ENCODE measurements around the gene IGF2. TPM values are rescaled to one million over a fixed set of nuclear protein-coding genes. Genes with fewer than 3 reads are reported as not detected.

Gene IGF2
- total RNA-seq, 1 donor from 2014 or later = 110 TPM

DNA sequence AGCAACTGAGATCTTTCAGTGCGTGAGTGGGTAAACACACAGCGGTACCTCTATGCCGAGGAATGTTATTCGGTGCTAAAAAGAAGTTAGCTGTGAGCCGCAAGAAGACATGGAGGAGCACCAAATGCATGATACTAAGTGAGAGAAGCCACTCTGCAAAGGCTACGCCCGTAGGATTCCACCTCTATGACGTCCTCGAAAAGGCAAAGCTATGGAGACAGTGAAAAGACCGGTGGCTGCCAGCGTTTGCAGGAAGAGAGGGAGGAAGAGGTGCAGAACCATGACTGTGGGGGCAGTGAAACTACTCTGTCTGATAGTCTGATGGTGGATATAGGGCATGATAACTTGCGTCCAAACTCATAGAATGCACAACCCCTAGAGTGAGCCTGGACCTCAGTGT, 28.7 kb downstream of the IGF2 start:
- Mint-ChIP-seq H3K27me3 (ENCODE audit: low read depth) (peaks cover 2% of the 10 kb centered on the region), H3K4me3 (ENCODE audit: unreplicated experiment) (no peak overlapping the region), H3K9me3 (ENCODE audit: low read depth) (no peaks in the 10 kb centered on the region), H3K27ac (ENCODE audit: unreplicated experiment) (no peak overlapping the region), H3K36me3 (ENCODE audit: low read depth) (no peaks in the 10 kb centered on the region), H3K4me1 (ENCODE audit: low read depth) (peaks cover 5% of the 10 kb centered on the region)
- TF ChIP-seq, protein P1, sequence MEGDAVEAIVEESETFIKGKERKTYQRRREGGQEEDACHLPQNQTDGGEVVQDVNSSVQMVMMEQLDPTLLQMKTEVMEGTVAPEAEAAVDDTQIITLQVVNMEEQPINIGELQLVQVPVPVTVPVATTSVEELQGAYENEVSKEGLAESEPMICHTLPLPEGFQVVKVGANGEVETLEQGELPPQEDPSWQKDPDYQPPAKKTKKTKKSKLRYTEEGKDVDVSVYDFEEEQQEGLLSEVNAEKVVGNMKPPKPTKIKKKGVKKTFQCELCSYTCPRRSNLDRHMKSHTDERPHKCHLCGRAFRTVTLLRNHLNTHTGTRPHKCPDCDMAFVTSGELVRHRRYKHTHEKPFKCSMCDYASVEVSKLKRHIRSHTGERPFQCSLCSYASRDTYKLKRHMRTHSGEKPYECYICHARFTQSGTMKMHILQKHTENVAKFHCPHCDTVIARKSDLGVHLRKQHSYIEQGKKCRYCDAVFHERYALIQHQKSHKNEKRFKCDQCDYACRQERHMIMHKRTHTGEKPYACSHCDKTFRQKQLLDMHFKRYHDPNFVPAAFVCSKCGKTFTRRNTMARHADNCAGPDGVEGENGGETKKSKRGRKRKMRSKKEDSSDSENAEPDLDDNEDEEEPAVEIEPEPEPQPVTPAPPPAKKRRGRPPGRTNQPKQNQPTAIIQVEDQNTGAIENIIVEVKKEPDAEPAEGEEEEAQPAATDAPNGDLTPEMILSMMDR (IDR thresholded peaks at IDR 0.05) = no peak
- no peak for DNase-seq (ENCODE audit: low spot score)

DNA sequence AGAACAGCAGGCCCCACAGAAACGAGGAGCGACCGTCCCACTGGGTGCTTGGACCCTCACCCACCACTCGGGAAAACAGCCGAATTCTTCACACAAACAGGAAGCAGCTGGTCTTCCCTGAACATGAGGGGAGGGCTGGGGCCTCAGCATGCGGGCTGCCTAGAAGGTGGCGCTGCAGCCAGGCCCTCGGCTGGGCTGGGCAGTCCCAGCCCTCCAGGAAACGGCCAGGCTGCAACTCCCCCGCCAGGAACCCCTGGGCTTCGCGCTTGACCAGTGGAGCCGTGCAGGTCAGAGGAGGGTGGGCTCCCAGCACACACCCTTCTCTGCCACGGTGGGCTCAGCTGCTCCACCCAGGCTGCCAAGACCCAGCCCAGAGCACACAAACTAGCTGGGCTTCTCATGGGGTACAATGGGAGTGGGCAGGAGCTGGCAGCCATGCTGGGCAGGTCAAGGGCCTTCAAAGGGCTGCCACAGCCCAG, 29.6 kb downstream of the IGF2 start:
- Mint-ChIP-seq H3K27me3 (ENCODE audit: low read depth) (peaks cover 4% of the 10 kb centered on the region), H3K9me3 (ENCODE audit: low read depth) (no peaks in the 10 kb centered on the region), H3K4me1 (ENCODE audit: low read depth) (peaks cover 5% of the 10 kb centered on the region), H3K36me3 (ENCODE audit: low read depth) (no peaks in the 10 kb centered on the region), H3K4me3 (ENCODE audit: unreplicated experiment) (no peak overlapping the region), H3K27ac (ENCODE audit: unreplicated experiment) (no peak overlapping the region)
- peak; percentile 52 for DNase-seq (ENCODE audit: low spot score)
- TF ChIP-seq, protein P1 (IDR thresholded peaks at IDR 0.05) = peak; percentile 45

DNA sequence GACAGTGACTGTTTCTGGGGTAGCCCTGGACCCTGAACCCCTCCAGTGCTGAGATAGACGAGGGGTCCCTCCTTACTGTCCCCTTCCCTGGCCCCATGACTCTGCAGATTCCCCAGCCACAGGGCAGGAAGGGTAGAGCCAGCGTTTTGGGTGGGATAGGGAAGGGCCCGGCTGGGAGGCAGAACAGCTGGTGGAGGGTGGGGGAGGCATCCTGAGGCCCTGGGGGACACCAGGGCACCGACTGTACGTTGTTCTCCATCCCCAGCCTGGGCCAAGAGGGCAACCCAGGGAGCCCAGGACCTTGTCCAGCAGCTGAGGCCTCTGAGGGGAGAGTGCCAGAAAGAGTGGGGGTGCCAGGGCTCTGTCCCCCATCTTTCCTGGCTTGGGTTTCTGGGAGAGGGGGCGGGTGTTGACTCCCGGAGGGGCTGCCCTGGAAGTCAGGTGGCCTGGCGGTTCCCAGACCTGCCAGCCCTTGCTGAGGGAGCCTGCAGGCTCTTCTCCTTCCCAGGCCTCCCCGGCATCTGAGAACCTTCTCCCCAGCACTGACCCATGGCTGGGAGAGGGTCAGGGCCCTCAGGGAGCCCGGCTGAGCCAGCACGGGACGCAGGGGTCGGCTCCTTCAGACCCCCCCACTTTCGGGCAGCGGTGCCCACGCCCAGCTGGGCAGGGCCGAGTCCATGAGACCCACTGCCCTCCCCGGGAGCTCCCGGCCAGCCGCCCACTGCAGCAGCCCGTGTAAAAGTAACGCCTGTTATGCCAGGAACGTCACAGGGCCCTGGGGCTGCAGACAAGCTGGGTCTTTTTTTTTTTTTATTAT, 30.3 kb downstream of the IGF2 start:
- DNase-seq (ENCODE audit: low spot score) = peak; percentile 55
- H3K4me3 Mint-ChIP-seq (ENCODE audit: unreplicated experiment) = no peak overlapping the region
- peaks cover 5% of the 10 kb centered on the region for H3K4me1 Mint-ChIP-seq (ENCODE audit: low read depth)
- H3K9me3 Mint-ChIP-seq (ENCODE audit: low read depth) = no peaks in the 10 kb centered on the region
- TF ChIP-seq, protein P1 (IDR thresholded peaks at IDR 0.05) = no peak
- H3K27ac Mint-ChIP-seq (ENCODE audit: unreplicated experiment) = no peak overlapping the region
- H3K36me3 Mint-ChIP-seq (ENCODE audit: low read depth) = no peaks in the 10 kb centered on the region
- peaks cover 3% of the 10 kb centered on the region for H3K27me3 Mint-ChIP-seq (ENCODE audit: low read depth)

DNA sequence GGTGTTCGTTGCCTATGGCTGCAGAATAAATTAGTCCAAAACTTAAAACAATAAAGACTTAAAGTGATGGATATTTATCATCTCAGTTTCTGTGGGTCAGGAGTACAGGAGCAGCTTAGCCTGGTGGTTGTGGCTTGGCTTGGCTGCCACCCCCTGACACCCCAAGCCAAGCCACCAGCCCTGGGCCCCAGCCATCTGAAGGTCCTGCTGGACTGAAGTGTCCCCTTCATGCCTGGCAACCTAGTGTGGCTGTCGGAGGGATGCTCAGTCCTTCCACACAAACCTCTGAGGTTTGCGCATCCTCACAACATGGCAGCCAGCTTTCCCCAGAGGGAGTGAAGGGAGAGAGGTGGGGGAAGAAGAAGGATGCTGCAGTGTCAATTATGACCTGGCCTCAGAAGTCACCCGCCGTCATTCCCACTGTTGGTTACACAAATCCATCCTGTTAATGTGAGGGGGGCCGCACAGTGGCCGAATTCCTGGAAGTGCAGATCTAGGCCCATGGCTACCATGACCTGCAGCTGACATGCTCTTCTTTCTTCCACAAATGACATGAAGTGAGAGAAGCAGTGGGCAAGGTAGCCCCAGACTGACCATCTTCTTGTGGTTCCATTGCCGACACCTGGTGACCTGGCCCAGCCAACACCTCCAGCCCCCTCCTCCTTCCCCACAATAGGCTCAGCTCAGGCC, 31.1 kb downstream of the IGF2 start:
- no peak overlapping the region for H3K27ac Mint-ChIP-seq (ENCODE audit: unreplicated experiment)
- peaks cover 5% of the 10 kb centered on the region for H3K4me1 Mint-ChIP-seq (ENCODE audit: low read depth)
- no peaks in the 10 kb centered on the region for H3K9me3 Mint-ChIP-seq (ENCODE audit: low read depth)
- H3K36me3 Mint-ChIP-seq (ENCODE audit: low read depth) = no peaks in the 10 kb centered on the region
- DNase-seq (ENCODE audit: low spot score) = peak; percentile 70
- H3K27me3 Mint-ChIP-seq (ENCODE audit: low read depth) = peaks cover 3% of the 10 kb centered on the region
- TF ChIP-seq, protein P1 (IDR thresholded peaks at IDR 0.05) = no peak
- no peak overlapping the region for H3K4me3 Mint-ChIP-seq (ENCODE audit: unreplicated experiment)

DNA sequence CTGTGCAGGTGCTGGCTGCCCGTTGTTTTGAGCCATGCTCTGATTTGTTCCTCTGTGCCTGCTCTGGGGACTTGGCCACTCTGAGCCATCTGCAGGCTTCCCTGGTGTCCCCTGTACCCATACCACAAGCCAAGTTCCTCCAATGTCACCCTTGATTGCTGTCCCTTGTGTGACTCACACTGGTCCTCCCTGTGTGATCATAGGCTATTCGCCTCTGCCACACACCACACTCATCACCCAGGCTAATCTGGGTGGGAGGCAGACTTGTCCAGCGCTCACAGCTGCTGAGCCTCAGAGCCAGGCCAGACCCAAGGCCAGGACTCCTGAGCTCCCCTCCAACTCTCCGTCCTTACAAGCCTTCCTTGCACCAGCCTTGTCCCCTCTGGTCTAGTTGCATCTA, 31.7 kb downstream of the IGF2 start:
- DNase-seq (ENCODE audit: low spot score) = peak; percentile 48
- Mint-ChIP-seq H3K36me3 (ENCODE audit: low read depth) (no peaks in the 10 kb centered on the region), H3K9me3 (ENCODE audit: low read depth) (no peaks in the 10 kb centered on the region), H3K4me3 (ENCODE audit: unreplicated experiment) (no peak overlapping the region), H3K4me1 (ENCODE audit: low read depth) (peaks cover 5% of the 10 kb centered on the region), H3K27ac (ENCODE audit: unreplicated experiment) (no peak overlapping the region), H3K27me3 (ENCODE audit: low read depth) (peaks cover 3% of the 10 kb centered on the region)
- TF ChIP-seq, protein P1 (IDR thresholded peaks at IDR 0.05) = no peak

All from chondrocyte (in vitro differentiated cells).